GM21390 (cell line): ENCODE results near the gene GALNT10.
A peak's percentile ranks its signal among the peaks of the same experiment; 100 is the strongest.
"Not testable (repeated sequence)": the region's sequence is repeated elsewhere in the genome, so short reads cannot be mapped to it uniquely, and the experiment has no call there.

Experiments
- ATAC-seq: cut with Tn5 transposase; IDR thresholded peaks from one replicate; pipeline ENCODE4 v1.9.1; 2021; ENCODE audit not compliant: unreplicated experiment

GALNT10 gene

DNA sequence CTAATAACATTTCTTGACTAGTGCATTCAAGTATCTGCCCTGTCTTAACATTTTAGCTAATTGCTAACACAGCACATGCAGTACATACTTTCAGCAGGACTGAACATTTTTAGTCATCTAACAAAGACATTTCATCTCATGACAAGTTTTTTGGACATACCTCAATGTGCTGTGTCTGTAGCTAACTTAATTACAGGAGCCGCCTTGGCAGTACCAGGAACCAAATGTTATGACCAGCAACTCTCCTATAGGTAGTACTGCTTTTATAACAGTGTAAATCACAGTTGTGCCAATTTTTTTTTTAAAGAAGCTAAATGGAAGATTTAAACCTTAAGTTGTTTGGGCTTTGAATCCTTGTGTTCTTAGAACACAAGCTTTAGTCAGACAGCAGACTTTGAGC, 155.9 kb downstream of the GALNT10 start:
- no peak for ATAC-seq

DNA sequence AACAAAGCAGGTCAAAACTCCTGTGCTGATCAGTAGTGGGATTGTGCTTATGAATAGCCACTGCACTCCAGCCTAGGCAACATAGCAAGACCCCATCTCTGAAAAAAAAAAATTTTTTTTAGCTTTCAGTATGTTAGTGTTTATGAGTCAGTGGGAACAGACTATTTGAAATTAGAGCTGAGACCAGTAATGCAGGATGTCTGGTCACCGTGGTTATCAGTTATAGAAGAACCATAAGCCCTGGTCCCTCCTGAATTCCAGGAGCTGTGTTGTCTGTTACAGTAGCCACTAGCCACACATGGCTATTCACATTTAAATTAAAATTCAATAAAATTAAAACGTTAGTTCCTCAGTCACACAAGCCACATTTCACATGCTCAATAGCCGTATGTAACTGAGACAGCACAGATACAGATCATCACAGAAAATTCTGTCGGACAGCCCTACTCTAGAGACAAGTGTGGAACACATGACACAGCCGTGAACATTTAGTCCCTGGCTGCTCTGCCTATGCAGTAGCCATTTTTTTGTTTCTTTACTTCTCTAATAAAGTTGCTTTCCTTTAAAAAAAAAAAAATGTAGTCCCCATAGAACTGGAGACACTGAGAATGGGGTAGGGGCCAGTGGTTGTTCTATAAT, 159.2 kb downstream of the GALNT10 start:
- no peak for ATAC-seq

DNA sequence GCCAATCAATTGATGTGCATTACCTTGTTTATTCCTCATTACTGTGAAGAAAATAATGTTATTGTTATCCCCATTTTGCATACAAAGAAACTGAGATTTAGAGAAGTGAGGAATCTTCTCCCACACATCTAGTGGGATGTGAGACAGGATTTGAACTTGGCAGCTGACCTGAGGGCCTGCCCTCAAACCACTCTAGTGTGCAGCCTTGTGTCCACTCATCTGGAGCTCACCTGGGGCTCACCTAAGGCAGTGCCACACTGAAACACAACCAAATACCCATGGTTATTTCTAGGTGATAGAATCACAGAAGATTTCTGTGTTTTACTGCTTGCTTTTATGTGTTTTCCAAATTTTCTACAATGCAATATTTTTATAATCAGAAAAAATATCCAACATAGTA, 160.6 kb downstream of the GALNT10 start:
- ATAC-seq: no peak

DNA sequence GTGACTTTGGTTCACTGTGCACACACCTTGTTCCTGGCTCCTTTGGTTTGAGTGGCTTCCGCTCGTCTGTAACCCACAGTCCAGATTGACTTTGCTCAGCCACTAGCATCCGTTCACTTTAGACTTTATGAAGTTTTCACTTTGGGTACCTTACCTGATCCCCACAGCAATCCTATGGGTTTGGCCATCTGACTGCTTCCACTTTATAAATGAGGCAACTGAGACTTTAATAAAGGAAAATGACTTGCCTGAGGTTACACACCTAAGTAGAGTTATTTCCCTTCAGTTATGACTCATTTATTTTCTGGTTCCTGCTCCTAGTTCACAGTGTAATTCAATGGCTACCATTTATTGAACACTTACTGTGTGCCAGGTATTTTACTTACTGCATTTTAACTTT, 161.0 kb downstream of the GALNT10 start:
- ATAC-seq: peak; percentile 54

DNA sequence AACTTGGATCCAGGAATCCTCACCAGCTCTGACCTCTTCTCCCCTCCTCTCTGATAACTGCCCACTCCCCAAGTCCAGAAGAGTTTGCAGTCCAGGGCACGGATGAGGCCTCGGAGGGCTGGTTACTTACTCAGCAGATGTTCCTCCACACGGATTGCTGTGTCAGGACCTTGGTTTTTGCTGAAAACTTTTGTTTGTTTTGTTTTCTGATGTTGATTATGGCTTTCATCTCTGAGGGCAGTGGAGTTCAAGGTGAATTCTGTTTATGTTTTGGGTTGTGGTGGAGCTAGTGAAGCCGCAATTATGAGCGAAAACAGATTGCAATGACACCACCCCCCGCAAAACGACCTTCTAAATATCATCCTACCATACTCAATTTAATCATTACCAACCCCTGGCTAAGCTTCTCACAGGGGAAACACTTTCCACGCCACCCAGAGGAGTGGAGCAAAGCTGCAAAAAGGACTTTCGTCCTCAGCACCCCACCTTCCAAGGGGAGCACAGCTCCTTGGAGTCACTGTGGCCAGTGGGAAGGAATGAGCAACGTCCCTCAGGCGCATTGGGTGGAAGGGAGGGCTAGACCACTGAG, 162.5 kb downstream of the GALNT10 start:
- no peak for ATAC-seq

DNA sequence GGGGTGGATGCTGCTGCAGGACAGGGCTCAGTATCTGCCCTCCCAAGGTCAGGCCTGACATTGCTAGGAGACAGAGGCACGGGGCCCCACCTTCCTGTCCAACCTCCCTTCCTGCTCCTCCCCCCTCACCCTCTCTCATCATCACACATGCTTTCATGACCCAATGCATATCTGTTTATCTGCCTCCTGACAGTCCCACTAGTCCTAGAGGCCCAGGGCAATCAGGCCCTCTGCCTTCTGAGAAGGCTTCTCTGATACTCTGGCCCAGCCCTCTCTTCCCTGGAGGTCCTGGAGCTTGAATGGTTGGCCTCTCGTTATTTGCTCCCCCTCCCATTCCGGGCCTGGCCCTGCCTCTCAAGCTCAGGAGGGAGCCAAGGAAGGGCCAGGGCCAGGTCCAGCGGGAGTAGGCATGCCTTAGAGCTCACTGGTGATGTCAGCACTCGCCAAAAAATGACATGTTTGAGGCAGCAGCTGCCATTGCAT, 164.6 kb downstream of the GALNT10 start:
- no peak for ATAC-seq

DNA sequence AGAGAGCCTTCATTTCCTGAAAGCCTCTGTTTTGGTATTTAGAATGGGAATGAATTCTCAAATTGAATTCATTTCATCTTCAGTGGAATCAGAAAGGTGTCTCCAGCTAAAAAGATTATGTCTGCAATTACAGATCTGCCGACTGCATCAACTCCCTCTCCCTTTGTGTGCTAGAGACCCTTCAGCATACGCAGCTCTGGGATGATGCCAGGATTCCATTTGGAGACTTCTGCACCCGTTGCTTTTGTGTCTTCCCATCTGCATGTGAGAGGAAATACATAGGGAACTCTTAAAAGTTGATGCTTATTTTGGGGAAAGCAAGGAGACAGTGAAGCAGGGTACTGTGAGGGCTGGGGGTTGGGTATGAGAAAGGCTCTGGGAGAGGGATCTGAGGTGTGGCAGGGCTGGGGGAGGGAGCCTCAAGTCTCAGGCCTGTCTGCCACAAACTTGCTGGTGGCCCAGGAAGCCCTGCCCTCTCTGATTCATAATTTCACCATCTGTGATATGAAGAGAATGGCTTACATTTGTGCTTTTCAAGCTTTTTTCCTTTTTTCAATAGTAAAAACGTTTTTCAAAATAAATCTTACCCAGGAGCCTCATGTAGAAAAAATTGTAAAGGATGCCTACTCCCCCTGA, 165.6 kb downstream of the GALNT10 start:
- no peak for ATAC-seq

DNA sequence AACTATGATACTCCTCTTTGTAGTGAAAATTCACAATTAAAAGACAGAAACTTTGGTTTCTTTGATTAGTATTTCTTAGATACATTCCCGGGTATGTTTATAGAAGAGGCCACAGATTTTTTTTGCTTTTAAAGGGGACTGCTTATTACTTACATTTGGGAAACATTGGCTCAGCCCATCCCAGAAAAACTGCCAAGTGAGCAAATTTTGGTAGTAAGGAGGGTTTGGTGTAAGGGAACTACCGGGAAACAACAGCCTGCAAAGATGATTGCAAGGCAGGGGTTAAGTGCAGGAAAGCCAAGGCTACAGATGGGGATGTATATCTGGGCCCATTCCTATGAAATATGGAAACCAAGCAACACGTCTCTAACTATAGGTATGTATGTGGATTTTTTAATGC, 166.4 kb downstream of the GALNT10 start:
- ATAC-seq: no peak

DNA sequence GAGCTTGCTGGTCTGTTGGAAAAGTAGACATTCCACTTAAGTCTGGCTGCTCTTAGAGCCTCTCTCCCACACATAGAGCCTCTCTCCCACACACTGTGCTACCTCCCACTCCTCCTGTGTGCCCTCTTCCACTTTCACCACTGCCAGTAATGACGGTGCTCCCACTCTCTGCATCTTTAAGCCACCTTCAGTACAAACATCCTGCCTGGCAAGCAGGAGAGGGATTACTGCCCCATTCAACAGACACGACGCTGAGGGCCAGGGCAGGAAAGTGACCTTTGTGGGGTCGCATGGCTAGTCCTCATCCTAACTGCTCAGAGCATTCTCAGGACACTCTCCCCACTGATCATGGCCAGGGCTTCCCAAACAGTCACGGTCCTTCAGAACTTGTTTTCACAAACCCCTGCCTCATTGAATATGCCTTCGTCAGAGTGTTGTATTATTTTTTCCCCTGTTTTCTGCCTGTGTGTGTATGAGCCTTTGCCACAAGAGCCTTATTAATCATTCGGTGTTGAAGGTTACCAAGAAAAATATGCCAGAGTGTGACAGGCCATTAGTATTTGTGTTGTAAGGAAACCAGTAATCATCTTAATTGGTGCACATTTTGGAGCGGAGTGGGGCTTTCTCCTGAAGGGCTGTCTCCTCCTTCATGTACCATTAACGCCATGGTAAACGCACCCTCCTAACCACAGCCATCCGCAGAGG, 168.1 kb downstream of the GALNT10 start:
- no peak for ATAC-seq

DNA sequence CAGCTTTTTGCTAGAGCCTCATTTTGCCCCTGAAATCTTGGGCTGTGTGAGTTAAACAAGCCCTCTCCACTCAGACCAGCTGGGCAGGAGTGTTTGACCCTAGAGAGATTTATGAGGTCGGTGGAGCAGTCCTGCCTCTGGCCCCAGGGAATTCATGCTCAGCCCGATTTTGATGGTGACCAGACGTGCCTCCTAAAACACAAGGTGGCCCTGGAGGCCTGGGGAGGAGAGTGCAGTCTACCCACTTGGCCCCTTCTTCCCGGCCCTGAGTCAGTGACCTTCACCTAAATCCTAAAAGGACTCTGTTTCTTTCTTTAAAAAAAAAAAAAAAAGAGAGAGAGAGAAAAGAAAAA, 168.7 kb downstream of the GALNT10 start:
- ATAC-seq: no peak

DNA sequence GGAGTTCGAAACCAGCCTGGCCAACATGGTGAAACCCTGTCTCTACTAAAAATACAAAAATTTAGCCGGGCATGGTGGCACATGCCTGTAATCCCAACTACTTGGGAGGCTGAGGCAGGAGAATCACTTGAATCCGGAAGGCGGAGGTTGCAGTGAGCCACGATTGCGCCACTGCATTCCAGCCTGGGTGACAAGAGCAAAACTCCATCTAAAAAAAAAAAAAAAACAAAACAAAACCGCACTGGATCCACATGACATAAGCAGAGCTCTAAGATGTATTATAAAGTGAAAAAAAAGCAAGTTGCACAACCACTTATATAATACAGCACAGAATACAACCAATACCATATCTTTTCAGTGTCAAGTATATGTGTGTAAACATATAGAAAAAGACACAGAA, 169.7 kb downstream of the GALNT10 start:
- not testable (repeated sequence) for ATAC-seq

DNA sequence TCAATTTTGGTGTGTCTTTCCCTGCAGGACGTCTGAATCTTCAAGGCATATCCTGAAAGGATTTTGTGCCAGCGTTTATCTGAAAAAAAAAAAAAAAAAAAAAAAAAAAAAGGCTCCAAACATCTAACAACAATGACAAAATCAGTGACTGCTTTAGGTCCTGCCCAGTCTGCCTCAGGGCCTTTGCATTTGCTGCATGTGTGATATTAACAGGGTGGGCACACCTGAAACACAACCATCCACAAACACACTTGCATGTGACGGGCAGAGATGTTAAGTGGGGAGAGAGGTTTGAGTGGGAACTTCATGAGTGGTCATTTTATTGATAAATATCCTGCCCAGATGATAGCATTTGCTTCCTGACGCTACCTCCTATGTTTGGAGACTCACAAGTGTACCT, 172.9 kb downstream of the GALNT10 start:
- no peak for ATAC-seq

DNA sequence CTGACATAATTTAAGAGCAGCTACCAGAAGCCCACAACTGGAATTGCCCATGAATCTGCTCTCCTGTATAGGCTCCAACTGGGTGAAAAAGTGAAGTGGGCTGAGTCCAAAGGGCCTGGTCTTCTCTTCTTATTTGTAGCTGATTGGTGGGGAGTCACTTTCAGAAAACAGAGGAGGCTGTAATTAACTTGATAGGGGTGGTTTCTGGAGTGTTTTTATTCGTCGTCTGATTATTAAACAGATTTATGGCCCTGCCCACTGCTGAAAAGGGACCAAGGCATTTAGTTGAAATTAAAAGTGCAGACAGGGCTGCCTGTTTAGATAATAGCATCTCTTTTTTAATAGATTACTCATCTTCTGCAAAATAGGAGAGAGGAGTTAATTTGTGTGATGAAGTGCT, 174.2 kb downstream of the GALNT10 start:
- no peak for ATAC-seq

DNA sequence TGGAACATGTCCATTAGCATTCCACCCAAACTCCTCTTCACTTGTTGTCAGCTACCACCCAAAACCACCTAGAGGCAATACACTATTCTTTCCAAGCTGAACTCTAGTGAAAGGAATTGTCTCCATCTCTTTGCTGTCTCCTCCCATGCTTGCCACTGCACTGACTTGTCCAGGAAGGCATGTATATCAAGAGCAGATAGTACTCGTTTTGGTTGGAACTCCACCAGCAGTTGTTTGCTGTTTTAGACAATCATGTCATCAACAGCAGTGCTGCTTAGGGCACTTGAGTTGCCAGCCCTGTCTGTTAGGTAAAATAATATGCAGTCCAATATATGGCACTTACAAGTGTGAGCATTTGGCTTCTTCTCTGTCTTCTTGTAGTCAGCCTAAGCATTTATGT, 175.3 kb downstream of the GALNT10 start:
- ATAC-seq: no peak

DNA sequence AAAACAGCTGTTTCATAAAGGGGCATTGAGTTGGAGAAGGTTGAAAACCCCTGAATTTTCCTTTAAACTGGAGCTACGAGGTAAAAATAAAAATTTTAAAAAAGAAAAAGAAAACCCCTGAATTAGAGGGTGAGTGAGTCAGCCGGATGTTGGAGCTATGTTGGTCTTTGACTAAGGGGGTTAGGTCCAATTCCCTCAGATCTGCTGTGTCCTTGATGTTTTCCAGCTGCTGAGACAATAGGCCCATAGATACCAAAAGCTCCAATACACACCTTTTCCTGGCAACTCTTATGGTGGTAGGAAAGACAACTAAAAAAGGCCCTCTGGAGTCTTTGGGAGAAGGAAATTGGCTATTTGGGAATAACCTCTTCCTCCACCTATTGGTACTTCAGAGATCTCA, 175.8 kb downstream of the GALNT10 start:
- no peak for ATAC-seq

DNA sequence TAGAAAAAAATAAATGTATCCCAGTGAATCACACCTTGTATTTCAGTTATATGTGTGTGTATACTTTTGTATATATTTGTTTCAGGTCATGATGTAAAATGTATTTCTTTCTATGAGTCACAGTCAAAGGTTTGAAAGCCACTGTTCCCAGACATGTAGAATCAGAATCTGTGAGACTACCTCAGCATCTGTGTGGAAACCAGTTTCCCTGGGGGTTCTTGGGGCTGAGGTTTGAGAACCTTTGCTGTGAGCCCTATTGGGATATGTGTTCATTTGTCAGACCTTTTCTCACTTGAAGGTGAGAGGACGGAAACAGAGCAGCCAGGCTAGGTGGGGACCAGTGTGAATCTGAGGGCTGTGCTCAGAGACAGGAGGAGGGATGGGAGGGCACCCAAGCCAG, 176.6 kb downstream of the GALNT10 start:
- ATAC-seq: no peak

DNA sequence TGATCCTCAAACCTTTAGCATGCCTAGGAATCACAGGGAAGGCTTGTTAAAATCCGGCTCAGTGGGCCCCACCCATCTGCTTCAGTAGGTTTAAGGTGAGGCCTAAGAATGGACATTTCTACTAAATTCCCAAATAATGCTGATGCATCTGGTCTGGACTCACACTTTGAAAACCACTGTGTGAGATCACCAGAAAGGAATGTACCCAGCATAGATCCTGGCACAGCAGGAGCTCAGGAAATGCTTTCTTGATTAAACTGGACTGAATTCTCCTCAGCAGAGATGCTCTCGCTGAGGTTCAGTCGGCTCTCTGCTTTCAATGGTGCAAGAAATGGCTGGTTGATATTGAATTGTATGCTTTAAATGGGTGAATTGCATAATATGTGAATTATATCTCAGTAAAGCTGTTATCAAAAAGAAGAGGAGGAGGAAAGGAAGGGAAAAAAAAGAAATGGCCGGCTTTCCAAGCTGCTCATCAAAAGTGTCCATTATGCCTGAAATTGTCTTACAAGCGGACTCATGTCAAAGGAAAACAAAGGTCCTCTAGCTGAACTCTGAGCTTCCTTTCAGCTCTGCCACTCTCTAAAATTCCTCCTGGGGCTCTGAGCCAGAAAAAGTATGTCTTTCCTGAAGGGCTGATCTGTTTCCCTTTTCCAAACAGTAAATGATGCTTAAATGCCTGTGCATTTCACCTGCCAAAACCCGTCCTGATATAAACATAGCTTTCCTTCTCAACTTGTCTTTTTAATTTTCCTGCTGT, 177.7 kb downstream of the GALNT10 start:
- ATAC-seq: no peak

DNA sequence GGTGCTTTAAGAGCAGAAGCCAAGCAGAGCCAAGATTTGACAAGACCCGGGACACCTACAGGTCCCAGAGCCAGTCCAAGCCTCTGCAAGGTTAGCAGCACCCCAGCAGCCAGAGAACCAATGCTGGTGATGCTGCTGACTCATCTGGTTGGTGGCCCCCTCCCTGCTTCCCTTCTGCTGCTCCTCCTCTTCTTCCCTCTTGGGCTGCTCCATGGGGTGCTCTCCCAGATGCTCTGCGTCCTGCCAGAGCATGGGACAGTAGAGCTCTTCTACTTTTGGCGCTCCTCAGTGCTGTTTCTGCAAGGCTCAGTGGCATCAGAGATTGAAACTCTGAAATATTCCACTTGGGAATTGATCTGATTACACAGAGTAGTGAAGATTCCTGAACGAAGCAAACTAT, 179.1 kb downstream of the GALNT10 start:
- no peak for ATAC-seq

DNA sequence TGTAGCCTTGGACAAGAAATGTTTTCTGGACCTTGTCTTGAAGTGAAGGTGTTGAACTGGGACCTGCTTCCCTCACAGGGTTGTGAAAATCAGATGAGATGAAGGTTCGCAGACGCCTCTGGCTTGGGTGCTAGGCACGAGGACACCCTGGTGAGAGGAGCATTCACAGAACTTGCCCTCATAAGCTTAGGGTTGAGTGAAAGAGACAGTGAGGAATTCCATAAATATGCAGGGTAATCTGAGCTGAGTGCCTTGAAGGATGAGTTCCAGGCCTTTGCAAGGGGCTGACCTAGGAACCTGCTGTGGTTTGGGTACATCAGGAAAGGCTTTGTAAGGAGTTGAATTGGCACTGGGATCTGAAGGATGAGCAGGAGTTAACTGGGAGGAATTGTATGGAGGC, 179.6 kb downstream of the GALNT10 start:
- no peak for ATAC-seq

DNA sequence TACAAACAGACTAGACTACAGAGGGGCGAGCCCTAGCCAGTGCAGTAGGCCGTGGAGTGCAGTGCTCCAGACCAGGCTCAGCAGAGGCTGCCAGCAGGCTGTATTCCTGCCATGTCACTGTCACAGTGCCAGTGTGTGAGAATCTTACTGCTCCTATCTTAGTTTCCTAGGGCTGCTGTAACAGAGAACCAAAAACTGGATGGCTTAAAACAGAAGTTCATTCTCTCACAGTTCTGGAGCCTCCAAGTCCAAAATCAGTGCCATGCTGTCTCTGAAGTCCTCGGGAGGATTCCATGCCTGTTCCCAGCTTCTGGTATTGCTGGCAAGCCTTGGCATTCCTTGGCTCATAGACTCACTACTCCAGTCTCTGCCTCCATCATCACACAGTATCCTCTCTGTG, 180.3 kb downstream of the GALNT10 start:
- no peak for ATAC-seq

DNA sequence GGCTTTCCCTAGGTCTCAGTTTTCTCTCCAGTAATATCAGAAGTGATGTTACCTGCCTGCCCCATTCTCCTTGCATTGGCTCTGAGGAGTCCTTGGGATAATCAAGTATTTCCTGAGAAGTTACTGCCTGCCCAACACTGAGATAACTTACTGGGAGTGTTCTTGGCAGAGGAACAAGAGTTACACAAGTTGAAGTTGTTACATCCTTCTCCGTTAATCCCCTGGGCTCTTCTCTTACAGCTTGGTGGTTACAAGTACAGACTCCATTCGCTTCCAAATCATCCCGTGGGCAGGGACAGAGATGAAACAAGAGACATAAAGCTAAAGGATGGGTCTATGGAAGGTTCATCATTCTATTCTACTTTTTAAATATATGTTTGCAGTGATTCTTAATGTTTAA, 181.2 kb downstream of the GALNT10 start:
- ATAC-seq: no peak
